Tibial nerve (tissue), 4 donors: ENCODE data around the gene DCUN1D3.

ENCODE experiments used
- CTCF ChIP-seq, 5 experiments: fragments of 200-600 bp in 3 of 5; fragments of 450-650 bp in 2 of 5; sonication (generic) in 3 of 5; IDR thresholded peaks; one replicate each; pipeline ENCODE4 v1.5.1; 2016 to 2019; ENCODE audit warnings: antibody characterized with exemption in 5 of 5, mild to moderate bottlenecking in 3 of 5, moderate library complexity in 2 of 5
- EP300 ChIP-seq, 2 donors: sonication (generic); formaldehyde crosslinking; IDR thresholded peaks; one replicate each; pipeline ENCODE4 v1.6.1; 2017; ENCODE audit warnings: antibody characterized with exemption in 2 of 2, mild to moderate bottlenecking in 1 of 2
- POLR2A ChIP-seq, 2 donors: fragments of 450-650 bp; IDR thresholded peaks; one replicate each; pipeline ENCODE4 v1.6.1; 2017; ENCODE audit warnings: antibody characterized with exemption in 2 of 2, mild to moderate bottlenecking in 2 of 2, moderate library complexity in 2 of 2

- TF ChIP-seq CTCF (IDR thresholded peaks at IDR 0.05) (no peak), POLR2A (IDR thresholded peaks at IDR 0.05) (no peak), EP300 (IDR thresholded peaks at IDR 0.05) (no peak)
Measured at GRCh38 chr16:20818929-20819585, 81.1 kb downstream of the DCUN1D3 start.
